Measurements from ENCODE around the gene MDN1.

GRCh38 chr6:89678531-89678930 is 141.1 kb downstream of the MDN1 start:
- TF ChIP-seq CTCF (conservative IDR thresholded peaks at IDR 0.05), result no peak
- no peak for TF ChIP-seq ZFX (IDR thresholded peaks at IDR 0.05)

All from C4-2B (cell line).